Caco-2 (cell line): ENCODE data around the gene NUTM2F. TPM values are rescaled to one million over a fixed set of nuclear protein-coding genes. Genes with fewer than 3 reads are reported as not detected.
"Not testable (repeated sequence)": the region's sequence is repeated elsewhere in the genome, so short reads cannot be mapped to it uniquely, and the experiment has no call there.

Experiments used
- BruUV-seq: library from RNA; stranded (reverse); fragments of 400-500 nt; replicated peaks from 2 replicates; lab custom pipeline; 2021; lab: Mats Ljungman, UMichigan
- CTCF ChIA-PET: fragments of 300-600 bp; sonication (Branson Sonifier 250); formaldehyde crosslinking; loops from one replicate; lab custom pipeline; 2022; ENCODE audit warnings: antibody characterized with exemption; lab: Charles Lee
- POLR2A ChIA-PET: fragments of 300-600 bp; sonication (Branson Sonifier 250); formaldehyde crosslinking; loops from one replicate; lab custom pipeline; 2022; ENCODE audit warnings: antibody characterized with exemption; lab: Charles Lee
- DNase-seq, 2 experiments: peaks; one replicate each; pipeline versions ENCODE4 v3.0.0 to v3.0.0-alpha.2; 2020 to 2022
- H3K27me3 ChIP-seq: replicated peaks from 2 replicates; pipeline ENCODE4 v1.6.0; 2011; ENCODE audit warnings: low read length; ENCODE audit not compliant: control insufficient read depth, insufficient read depth
- H3K36me3 ChIP-seq: 2 replicates; pipeline ENCODE4 v1.5.1; 2011; ENCODE audit warnings: low read length; ENCODE audit not compliant: control insufficient read depth, insufficient read depth
- H3K4me1 ChIP-seq: fragments of 250-450 bp; sonication (Bioruptor Pico); 2 replicates; pipeline ENCODE4 v1.5.1; 2020; ENCODE audit warnings: mild to moderate bottlenecking
- H3K4me3 ChIP-seq: 2 replicates; pipeline ENCODE4 v1.5.1; 2011; ENCODE audit warnings: low read depth, mild to moderate bottlenecking, control low read depth, low read length
- H3K9me3 ChIP-seq: fragments of 250-450 bp; sonication (Bioruptor Pico); 2 replicates; pipeline ENCODE4 v1.5.1; 2020; ENCODE audit warnings: mild to moderate bottlenecking, moderate library complexity
- H3K27ac Mint-ChIP-seq: one replicate; pipeline ENCODE4 v1.8.0; 2022; ENCODE audit warnings: mixed read lengths; ENCODE audit not compliant: unreplicated experiment
- H3K27me3 Mint-ChIP-seq: one replicate; pipeline ENCODE4 v1.8.0; 2022; ENCODE audit warnings: mixed read lengths; ENCODE audit not compliant: insufficient read depth, unreplicated experiment
- H3K36me3 Mint-ChIP-seq: one replicate; pipeline ENCODE4 v1.8.0; 2022; ENCODE audit warnings: mild to moderate bottlenecking, mixed read lengths; ENCODE audit not compliant: insufficient read depth, unreplicated experiment
- H3K4me1 Mint-ChIP-seq: one replicate; pipeline ENCODE4 v1.8.0; 2022; ENCODE audit warnings: low read depth, mixed read lengths; ENCODE audit not compliant: unreplicated experiment
- H3K4me3 Mint-ChIP-seq: one replicate; pipeline ENCODE4 v1.8.0; 2022; ENCODE audit warnings: mild to moderate bottlenecking, moderate library complexity, mixed read lengths; ENCODE audit not compliant: unreplicated experiment
- H3K9me3 Mint-ChIP-seq: one replicate; pipeline ENCODE4 v1.8.0; 2022; ENCODE audit warnings: mixed read lengths; ENCODE audit not compliant: unreplicated experiment
- intact Hi-C: fragments of 100-400 bp; cut with micrococcal nuclease; formaldehyde crosslinking; loops from one replicate; pipeline ENCODE4 v1.10.0; 2022; ENCODE audit not compliant: unreplicated experiment
- total RNA-seq: library from RNA; stranded (reverse); gene quantifications from 2 replicates; pipeline ENCODE4 v1.2.3, GENCODE V29; 2022
- TF ChIP-seq, protein P1 (sequence below), 2 experiments: fragments of 200-600 bp in 1 of 2; IDR thresholded peaks; 1 replicate in 1 of 2; 2 replicates in 1 of 2; pipeline versions ENCODE4 v1.5.1 to v1.8.0; 2011 to 2022; ENCODE audit warnings: antibody characterized with exemption in 1 of 2, control low read depth in 1 of 2, inconsistent platforms in 1 of 2, low read depth in 1 of 2, low read length in 1 of 2, mild to moderate bottlenecking in 1 of 2, moderate library complexity in 1 of 2; ENCODE audit not compliant: insufficient read depth in 1 of 2, severe bottlenecking in 1 of 2, unreplicated experiment in 1 of 2

NUTM2F gene
- total RNA-seq, 1 experiment from 2014 or later = not detected

DNA sequence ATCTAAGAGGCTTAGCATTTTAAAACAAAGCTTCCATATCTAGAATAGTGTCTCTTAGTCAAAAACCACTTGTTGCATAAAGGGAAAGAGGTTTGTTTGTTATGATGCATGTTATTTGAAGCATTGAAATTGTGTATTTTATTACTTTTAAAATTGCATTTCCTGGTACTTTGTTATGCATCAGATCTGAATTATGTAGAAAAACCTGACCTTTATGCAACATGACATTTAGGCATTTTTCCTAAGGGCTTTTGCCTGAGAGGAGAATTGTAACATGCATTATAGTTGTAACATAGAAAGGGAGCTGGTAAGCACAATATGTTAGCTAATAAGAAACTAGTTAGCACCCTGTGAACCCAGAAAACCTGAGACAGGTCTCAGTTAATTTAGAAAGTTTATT, 47.3 kb downstream of the NUTM2F start:
- POLR2A ChIA-PET = no interaction called here

DNA sequence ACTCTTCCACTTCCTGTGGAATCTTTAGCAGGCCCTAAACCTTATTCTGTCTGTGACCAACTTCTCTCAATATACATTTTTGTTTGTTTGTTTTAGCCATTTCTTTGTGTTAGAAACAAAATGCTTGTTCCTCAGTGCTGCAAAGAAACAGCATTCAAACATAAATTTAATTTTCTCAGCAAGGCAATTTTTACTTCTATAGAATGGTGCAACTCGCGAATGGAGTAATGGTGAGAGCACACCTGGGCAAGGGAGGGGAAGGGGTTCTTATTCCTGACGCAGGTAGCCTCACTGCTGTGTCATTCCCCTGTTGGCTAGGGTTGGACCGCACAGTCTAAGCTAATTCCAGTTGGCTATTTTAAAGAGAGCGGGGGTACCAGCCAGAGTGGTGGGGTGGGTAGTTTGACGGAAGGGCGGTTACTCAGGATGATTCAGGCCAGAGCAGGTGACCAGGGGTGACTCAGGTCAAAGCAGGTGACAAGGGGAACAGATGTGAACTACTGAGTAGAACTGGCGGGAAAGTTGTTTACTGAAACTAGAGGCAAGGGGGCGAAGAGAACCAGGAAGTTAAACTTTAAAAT, 47.9 kb downstream of the NUTM2F start:
- Mint-ChIP-seq H3K27ac (no peak overlapping the region), H3K4me3 (no peak overlapping the region), H3K4me1 (peaks cover 11% of the 10 kb centered on the region), H3K9me3 (peaks cover 9% of the 10 kb centered on the region), H3K27me3 (no peaks in the 10 kb centered on the region), H3K36me3 (peaks cover 42% of the 10 kb centered on the region)
- BruUV-seq = no TSS peak
- CTCF ChIA-PET = no interaction called here
- TF ChIP-seq, protein P1, sequence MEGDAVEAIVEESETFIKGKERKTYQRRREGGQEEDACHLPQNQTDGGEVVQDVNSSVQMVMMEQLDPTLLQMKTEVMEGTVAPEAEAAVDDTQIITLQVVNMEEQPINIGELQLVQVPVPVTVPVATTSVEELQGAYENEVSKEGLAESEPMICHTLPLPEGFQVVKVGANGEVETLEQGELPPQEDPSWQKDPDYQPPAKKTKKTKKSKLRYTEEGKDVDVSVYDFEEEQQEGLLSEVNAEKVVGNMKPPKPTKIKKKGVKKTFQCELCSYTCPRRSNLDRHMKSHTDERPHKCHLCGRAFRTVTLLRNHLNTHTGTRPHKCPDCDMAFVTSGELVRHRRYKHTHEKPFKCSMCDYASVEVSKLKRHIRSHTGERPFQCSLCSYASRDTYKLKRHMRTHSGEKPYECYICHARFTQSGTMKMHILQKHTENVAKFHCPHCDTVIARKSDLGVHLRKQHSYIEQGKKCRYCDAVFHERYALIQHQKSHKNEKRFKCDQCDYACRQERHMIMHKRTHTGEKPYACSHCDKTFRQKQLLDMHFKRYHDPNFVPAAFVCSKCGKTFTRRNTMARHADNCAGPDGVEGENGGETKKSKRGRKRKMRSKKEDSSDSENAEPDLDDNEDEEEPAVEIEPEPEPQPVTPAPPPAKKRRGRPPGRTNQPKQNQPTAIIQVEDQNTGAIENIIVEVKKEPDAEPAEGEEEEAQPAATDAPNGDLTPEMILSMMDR (IDR thresholded peaks at IDR 0.05; ENCODE audit: insufficient read depth in 1 of 2, low read depth in 1 of 2, low read length in 1 of 2, severe bottlenecking in 1 of 2, unreplicated experiment in 1 of 2) = no peak
- Histone ChIP-seq H3K9me3 (peaks cover 7% of the 10 kb centered on the region), H3K27me3 (no peaks in the 10 kb centered on the region), H3K36me3 (no peaks in the 10 kb centered on the region), H3K4me3 (no peak overlapping the region), H3K4me1 (peaks cover 26% of the 10 kb centered on the region)
- POLR2A ChIA-PET = no interaction called here
- no peak for DNase-seq
- intact Hi-C loops = no loop called here

More for the DNA sequence above, 47.3 kb downstream of the NUTM2F start:
- Mint-ChIP-seq H3K9me3 (peaks cover 9% of the 10 kb centered on the region), H3K36me3 (peaks cover 39% of the 10 kb centered on the region), H3K4me1 (peaks cover 11% of the 10 kb centered on the region), H3K4me3 (no peak overlapping the region), H3K27ac (no peak overlapping the region), H3K27me3 (no peaks in the 10 kb centered on the region)
- no peak for DNase-seq
- Histone ChIP-seq H3K4me3 (no peak overlapping the region), H3K27me3 (no peaks in the 10 kb centered on the region), H3K9me3 (peaks cover 7% of the 10 kb centered on the region), H3K36me3 (no peaks in the 10 kb centered on the region), H3K4me1 (peaks cover 24% of the 10 kb centered on the region)
- TF ChIP-seq, protein P1 (IDR thresholded peaks at IDR 0.05; ENCODE audit: insufficient read depth in 1 of 2, low read depth in 1 of 2, low read length in 1 of 2, severe bottlenecking in 1 of 2, unreplicated experiment in 1 of 2) = no peak
- CTCF ChIA-PET = no interaction called here
- intact Hi-C loops = no loop called here
- no TSS peak for BruUV-seq

DNA sequence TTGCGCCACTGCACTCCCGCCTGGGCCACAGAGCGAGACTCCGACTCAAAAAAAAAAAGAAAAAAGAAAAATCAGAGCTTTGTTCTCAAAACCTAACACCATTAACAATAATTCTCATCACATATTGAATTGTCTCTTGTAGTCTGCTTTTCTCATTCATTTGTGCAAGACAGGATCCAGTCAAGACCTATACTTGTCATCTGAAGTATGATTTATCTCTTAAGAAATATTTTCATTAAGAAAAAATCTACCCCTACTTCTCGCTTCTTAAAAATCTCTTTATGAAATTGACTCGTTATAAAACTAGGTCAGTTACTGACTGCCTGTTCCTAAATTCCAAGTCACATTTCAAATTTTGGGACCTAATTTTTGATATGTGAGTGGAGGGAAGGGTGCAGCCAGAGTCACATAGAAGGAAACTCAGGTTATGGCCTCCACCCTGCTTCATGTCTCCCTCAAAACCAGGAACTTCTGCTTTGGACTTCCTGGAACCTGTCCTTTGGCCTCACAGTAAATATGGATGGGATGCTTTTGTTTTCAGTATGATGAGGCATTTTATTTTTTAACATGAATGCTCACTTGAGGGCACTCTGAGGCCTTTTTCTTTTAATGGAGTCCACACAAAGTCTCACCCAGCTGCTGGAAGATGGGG, 50.4 kb downstream of the NUTM2F start:
- no peak for DNase-seq
- no TSS peak for BruUV-seq
- POLR2A ChIA-PET = no interaction called here
- H3K4me3 ChIP-seq = no peak overlapping the region
- peaks cover 7% of the 10 kb centered on the region for H3K9me3 ChIP-seq
- peaks cover 26% of the 10 kb centered on the region for H3K4me1 ChIP-seq
- intact Hi-C loops = loop anchor here (1.0 to 2.0 kb wide), 3 partner anchors 9 to 17 kb away; no protein-coding TSS in a partner anchor
- H3K36me3 ChIP-seq = no peaks in the 10 kb centered on the region
- Mint-ChIP-seq H3K4me1 (peaks cover 11% of the 10 kb centered on the region), H3K36me3 (peaks cover 44% of the 10 kb centered on the region), H3K27ac (peak overlapping the region; percentile 55), H3K9me3 (peaks cover 9% of the 10 kb centered on the region), H3K4me3 (no peak overlapping the region), H3K27me3 (no peaks in the 10 kb centered on the region)
- TF ChIP-seq, protein P1 (IDR thresholded peaks at IDR 0.05; ENCODE audit: insufficient read depth in 1 of 2, low read depth in 1 of 2, low read length in 1 of 2, severe bottlenecking in 1 of 2, unreplicated experiment in 1 of 2) = no peak
- CTCF ChIA-PET = no interaction called here
- H3K27me3 ChIP-seq = no peaks in the 10 kb centered on the region

DNA sequence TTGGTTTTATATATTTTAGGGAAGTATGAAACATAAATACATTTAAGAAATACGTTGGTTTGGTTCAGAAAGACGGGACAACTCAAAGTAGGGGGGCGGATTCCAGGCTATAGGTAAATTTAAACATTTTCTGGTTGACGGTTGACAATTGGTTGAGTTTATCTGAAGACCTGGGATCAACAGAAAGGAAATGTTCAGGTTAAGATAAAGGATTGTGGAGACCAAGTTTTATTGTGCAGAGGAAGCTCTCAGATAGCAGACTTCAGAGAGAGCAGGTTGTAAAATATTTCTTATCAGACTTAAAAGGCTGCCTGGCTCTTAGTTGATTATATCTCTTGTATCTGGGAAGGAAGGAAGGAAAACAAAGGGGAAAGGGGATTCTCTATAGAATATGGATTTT, 51.4 kb downstream of the NUTM2F start:
- BruUV-seq, H3K9me3 Mint-ChIP-seq, H3K4me3 ChIP-seq, CTCF ChIA-PET, H3K27me3 Mint-ChIP-seq, H3K9me3 ChIP-seq, H3K36me3 ChIP-seq, POLR2A ChIA-PET, H3K27me3 ChIP-seq: not testable (repeated sequence)
- peak overlapping the region; percentile 55 for H3K27ac Mint-ChIP-seq
- peak overlapping the region; percentile 30 for H3K4me3 Mint-ChIP-seq
- intact Hi-C loops = loop anchor here (1.0 kb wide), 1 partner anchor 8 kb away; no protein-coding TSS in a partner anchor
- peaks cover 11% of the 10 kb centered on the region for H3K4me1 Mint-ChIP-seq
- H3K36me3 Mint-ChIP-seq = peaks cover 43% of the 10 kb centered on the region
- peaks cover 26% of the 10 kb centered on the region for H3K4me1 ChIP-seq
- peak in 1 of 2 experiments; percentile 18 for DNase-seq
